Keratinocyte (primary cell): ENCODE data around the gene PLSCR1. TPM values are rescaled to one million over a fixed set of nuclear protein-coding genes. Genes with fewer than 3 reads are reported as not detected.
A peak's percentile ranks its signal among the peaks of the same experiment; 100 is the strongest.

ENCODE experiments used
- DNase-seq: peaks from one replicate; pipeline ENCODE4 v3.0.0-alpha.2; 2011; ENCODE audit warnings: low read depth, missing footprints, low spot score
- FAIRE-seq: peaks from 2 replicates; lab custom pipeline; 2011; peaks lifted over from hg19 to GRCh38; lab: Jason Lieb, UNC
- H2AFZ ChIP-seq: 2 replicates; pipeline ENCODE4 v1.6.0; 2012; ENCODE audit warnings: low read length, control low read depth, inconsistent platforms; ENCODE audit not compliant: control insufficient read depth
- H3K27ac ChIP-seq: 2 replicates; pipeline ENCODE4 v1.5.1; 2011; ENCODE audit warnings: low read length; ENCODE audit not compliant: control insufficient read depth, insufficient read depth
- H3K27me3 ChIP-seq: 3 replicates; pipeline ENCODE4 v1.6.0; 2011; ENCODE audit warnings: low read length; ENCODE audit not compliant: control insufficient read depth, insufficient read depth; ENCODE audit errors: extremely low read depth
- H3K36me3 ChIP-seq, 2 experiments: 2 replicates in 1 of 2; 3 replicates in 1 of 2; pipeline ENCODE4 v1.5.1; 2011; ENCODE audit warnings: low read length in 2 of 2, mild to moderate bottlenecking in 1 of 2; ENCODE audit not compliant: control insufficient read depth in 2 of 2, insufficient read depth in 2 of 2; ENCODE audit errors: extremely low read depth in 1 of 2
- H3K4me1 ChIP-seq: 3 replicates; pipeline ENCODE4 v1.5.1; 2011; ENCODE audit warnings: low read length; ENCODE audit not compliant: control insufficient read depth, insufficient read depth; ENCODE audit errors: extremely low read depth
- H3K4me2 ChIP-seq: 3 replicates; pipeline ENCODE4 v1.6.0; 2011; ENCODE audit warnings: low read depth, low read length; ENCODE audit not compliant: control insufficient read depth, insufficient read depth; ENCODE audit errors: extremely low read depth
- H3K4me3 ChIP-seq, 3 experiments: fragments of 200-600 bp in 1 of 3; sonication (generic) in 1 of 3; 2 replicates in 2 of 3; 3 replicates in 1 of 3; pipeline ENCODE4 v1.5.1; 2011 to 2016; ENCODE audit warnings: low read length in 3 of 3, mild to moderate bottlenecking in 3 of 3, control low read depth in 2 of 3, inconsistent platforms in 1 of 3, low read depth in 1 of 3, mixed read lengths in 1 of 3, mixed run types in 1 of 3, moderate library complexity in 1 of 3; ENCODE audit not compliant: control insufficient read depth in 2 of 3, insufficient read depth in 2 of 3; ENCODE audit errors: extremely low read depth in 1 of 3
- H3K79me2 ChIP-seq: 2 replicates; pipeline ENCODE4 v1.6.0; 2012; ENCODE audit warnings: low read length; ENCODE audit not compliant: control insufficient read depth, insufficient read depth
- H3K9ac ChIP-seq: 3 replicates; pipeline ENCODE4 v1.6.0; 2011; ENCODE audit warnings: low read length; ENCODE audit not compliant: control insufficient read depth, insufficient read depth; ENCODE audit errors: extremely low read depth
- H3K9me1 ChIP-seq: 3 replicates; pipeline ENCODE4 v1.6.0; 2011; ENCODE audit warnings: low read length; ENCODE audit not compliant: control insufficient read depth, insufficient read depth; ENCODE audit errors: extremely low read depth
- H3K9me3 ChIP-seq: 2 replicates; pipeline ENCODE4 v1.5.1; 2012; ENCODE audit warnings: low read depth, low read length; ENCODE audit not compliant: control insufficient read depth
- H4K20me1 ChIP-seq: 3 replicates; pipeline ENCODE4 v1.6.0; 2011; ENCODE audit warnings: low read length; ENCODE audit not compliant: control insufficient read depth, insufficient read depth; ENCODE audit errors: extremely low read depth
- CTCF ChIP-seq, 3 experiments: IDR thresholded peaks in 1 of 3; conservative IDR thresholded peaks in 1 of 3; optimal IDR thresholded peaks in 1 of 3; 2 replicates in 2 of 3; 3 replicates in 1 of 3; pipeline versions ENCODE3 to v1.5.1; 2011; ENCODE audit warnings: low read length in 3 of 3, mild to moderate bottlenecking in 3 of 3, moderate library complexity in 2 of 3, control low read depth in 1 of 3, inconsistent platforms in 1 of 3; ENCODE audit not compliant: insufficient read depth in 2 of 3; ENCODE audit errors: extremely low read depth in 1 of 3
- EZH2 ChIP-seq: IDR thresholded peaks from one replicate; pipeline ENCODE4 v1.6.1; 2012; ENCODE audit warnings: inconsistent platforms, mild to moderate bottlenecking, low read length, moderate library complexity
- dilution Hi-C: fragments of 300-500 bp; cut with MboI; formaldehyde crosslinking; loops from one replicate; pipeline ENCODE4 v1.7.0; 2020; ENCODE audit warnings: low sequenced_read_pairs; ENCODE audit not compliant: extremely low pct_ligation_motif_present
- polyA plus RNA-seq, 5 experiments: library from polyadenylated mRNA; depleted of rRNA in 3 of 5; stranded (reverse) in 3 of 5; stranded (forward) in 1 of 5; unstranded in 1 of 5; fragments of >200 nt; gene quantifications; 1 replicate in 1 of 5; 2 replicates in 3 of 5; 3 replicates in 1 of 5; pipeline versions ENCODE4 v1.2.1 to v1.2.3, GENCODE V29; 2011 to 2012; ENCODE audit warnings: missing spikeins in 2 of 5, low read depth in 1 of 5, low replicate concordance in 1 of 5

PLSCR1 gene
- polyA plus RNA-seq, 1 donor (not counting 4 experiments of a cell fraction or from before 2014, with no cell fraction given): 77.6 TPM

- Histone ChIP-seq H4K20me1 (no peaks in the 10 kb centered on the region), H3K4me2 (no peak overlapping the region), H3K79me2 (no peaks in the 10 kb centered on the region), H3K9me3 (no peaks in the 10 kb centered on the region), H3K27me3 (no peaks in the 10 kb centered on the region), H2AFZ (no peak overlapping the region), H3K9me1 (no peaks in the 10 kb centered on the region), H3K36me3 (no peaks in the 10 kb centered on the region), H3K9ac (no peak overlapping the region), H3K27ac (no peak overlapping the region), H3K4me1 (no peaks in the 10 kb centered on the region), H3K4me3 (no peak overlapping the region)
- no peak for DNase-seq
- no peak for FAIRE-seq
- dilution Hi-C loops: no loop called here
- TF ChIP-seq CTCF (optimal IDR thresholded peaks at IDR 0.05 in 1 of 3, IDR thresholded peaks at IDR 0.05 in 1 of 3, conservative IDR thresholded peaks at IDR 0.05 in 1 of 3; ENCODE audit: extremely low read depth in 1 of 3, insufficient read depth in 2 of 3, low read length in 3 of 3): no peak
- no peak for TF ChIP-seq EZH2
Measured at GRCh38 chr3:146470425-146470990, 73.9 kb downstream of the PLSCR1 start.

- Histone ChIP-seq H3K79me2 (no peaks in the 10 kb centered on the region), H3K27ac (no peak within 1 kb of the TSS), H3K4me1 (peaks cover 6% of the 10 kb centered on the region), H3K4me3 (peak within 1 kb of the TSS; percentile 31 to 68 (median 56)), H3K4me2 (peak within 1 kb of the TSS; percentile 85), H3K27me3 (no peaks in the 10 kb centered on the region), H4K20me1 (no peaks in the 10 kb centered on the region), H3K36me3 (no peaks in the 10 kb centered on the region), H2AFZ (peak within 1 kb of the TSS; percentile 88), H3K9ac (peak within 1 kb of the TSS; percentile 46), H3K9me3 (no peaks in the 10 kb centered on the region), H3K9me1 (no peaks in the 10 kb centered on the region)
- dilution Hi-C loops: no loop called here
- TF ChIP-seq CTCF (optimal IDR thresholded peaks at IDR 0.05 in 1 of 3, IDR thresholded peaks at IDR 0.05 in 1 of 3, conservative IDR thresholded peaks at IDR 0.05 in 1 of 3; ENCODE audit: extremely low read depth in 1 of 3, insufficient read depth in 2 of 3, low read length in 3 of 3) (no peak), EZH2 (no peak)
- DNase-seq (no peak), FAIRE-seq (no peak)
Measured at GRCh38 chr3:146469150-146470017, 75.0 kb downstream of the PLSCR1 start, which contains the start of gene PLSCR2. Gene PLSCR2, minus strand, starts transcription at chr3:146469561. Its CDS starts 9,657 bp downstream, at chr3:146459904.
